Spleen (tissue), 7 donors: ENCODE data around the gene SUV39H1.

Source experiments
- POLR2A ChIP-seq, 3 donors: fragments of 450-650 bp; IDR thresholded peaks; one replicate each; pipeline ENCODE4 v1.5.1; 2017; ENCODE audit warnings: antibody characterized with exemption in 3 of 3, mild to moderate bottlenecking in 1 of 3
- TF ChIP-seq, protein P1 (sequence below), 11 experiments: fragments of 200-600 bp in 7 of 11; fragments of 450-650 bp in 4 of 11; sonication (generic) in 4 of 11; IDR thresholded peaks in 8 of 11; conservative IDR thresholded peaks in 3 of 11; 1 replicate in 7 of 11; 2 replicates in 4 of 11; pipeline versions ENCODE4 v1.4.0 to v1.8.0; 2016 to 2021; ENCODE audit warnings: antibody characterized with exemption in 11 of 11, inconsistent platforms in 4 of 11, mild to moderate bottlenecking in 1 of 11
- donor health status: DM: no; HTN: no; CAD: no; lungs with moderate emphysema.
- donor health status: DM: no; HTN: no; CAD: no.
- donor health status: DM: no; HTN: no; CAD: no.

DNA sequence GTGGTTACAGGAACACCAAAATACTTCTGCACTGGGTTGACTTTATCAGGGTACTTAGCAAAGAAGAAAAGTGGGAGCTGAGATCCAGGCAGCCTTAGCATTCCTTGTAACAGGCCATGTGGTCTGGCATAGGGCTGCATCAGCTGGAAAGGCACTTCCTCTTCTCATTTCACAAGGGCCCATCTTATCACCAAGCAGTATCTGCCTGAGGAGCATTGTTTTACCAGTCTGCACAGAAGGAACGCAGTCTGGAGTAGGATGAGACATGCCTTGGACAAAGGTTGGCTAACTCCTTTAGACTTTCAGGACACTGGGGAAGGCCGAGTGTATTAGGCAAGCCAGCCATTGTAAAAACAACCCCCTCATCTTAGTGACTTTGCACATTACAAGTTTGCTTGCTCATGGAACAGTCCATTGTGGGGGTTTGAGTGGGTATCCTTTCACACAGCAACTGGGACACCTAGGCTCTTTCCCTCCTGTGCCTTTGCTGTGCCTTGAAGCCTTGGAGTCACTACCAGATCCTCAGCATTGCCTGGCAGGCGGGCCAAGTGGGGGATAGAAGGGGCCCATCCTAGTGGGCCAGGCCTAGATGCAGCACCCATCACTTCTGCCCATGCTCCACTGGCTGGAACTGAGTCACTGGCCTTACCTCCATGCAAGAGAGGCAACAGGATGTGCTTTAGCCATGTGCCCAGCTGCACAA, 4.6 kb downstream of the SUV39H1 start:
- TF ChIP-seq, protein P1, sequence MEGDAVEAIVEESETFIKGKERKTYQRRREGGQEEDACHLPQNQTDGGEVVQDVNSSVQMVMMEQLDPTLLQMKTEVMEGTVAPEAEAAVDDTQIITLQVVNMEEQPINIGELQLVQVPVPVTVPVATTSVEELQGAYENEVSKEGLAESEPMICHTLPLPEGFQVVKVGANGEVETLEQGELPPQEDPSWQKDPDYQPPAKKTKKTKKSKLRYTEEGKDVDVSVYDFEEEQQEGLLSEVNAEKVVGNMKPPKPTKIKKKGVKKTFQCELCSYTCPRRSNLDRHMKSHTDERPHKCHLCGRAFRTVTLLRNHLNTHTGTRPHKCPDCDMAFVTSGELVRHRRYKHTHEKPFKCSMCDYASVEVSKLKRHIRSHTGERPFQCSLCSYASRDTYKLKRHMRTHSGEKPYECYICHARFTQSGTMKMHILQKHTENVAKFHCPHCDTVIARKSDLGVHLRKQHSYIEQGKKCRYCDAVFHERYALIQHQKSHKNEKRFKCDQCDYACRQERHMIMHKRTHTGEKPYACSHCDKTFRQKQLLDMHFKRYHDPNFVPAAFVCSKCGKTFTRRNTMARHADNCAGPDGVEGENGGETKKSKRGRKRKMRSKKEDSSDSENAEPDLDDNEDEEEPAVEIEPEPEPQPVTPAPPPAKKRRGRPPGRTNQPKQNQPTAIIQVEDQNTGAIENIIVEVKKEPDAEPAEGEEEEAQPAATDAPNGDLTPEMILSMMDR (IDR thresholded peaks at IDR 0.05 in 8 of 11, conservative IDR thresholded peaks at IDR 0.05 in 3 of 11), result no peak
- TF ChIP-seq POLR2A (IDR thresholded peaks at IDR 0.05), result no peak
